K562 (cell line): Measurements from ENCODE around the gene CCNO. TPM values are rescaled to one million over a fixed set of nuclear protein-coding genes. Genes with fewer than 3 reads are reported as not detected.
A peak's percentile ranks its signal among the peaks of the same experiment; 100 is the strongest.

Experiments used
- CREM ChIP-seq: IDR thresholded peaks from 2 replicates; pipeline ENCODE4 v1.6.1; 2014; ENCODE audit warnings: antibody characterized with exemption, low read depth
- EGR1 ChIP-seq: fragments of 450-650 bp; conservative IDR thresholded peaks from 2 replicates; pipeline ENCODE4 v1.6.1; 2017; ENCODE audit warnings: mild to moderate bottlenecking
- HLTF ChIP-seq: fragments of 450-650 bp; IDR thresholded peaks from 2 replicates; pipeline ENCODE4 v1.6.1; 2016
- HMGXB4 ChIP-seq: sonication (generic); formaldehyde crosslinking; IDR thresholded peaks from 2 replicates; pipeline ENCODE4 v1.8.1; 2023; ENCODE audit warnings: mild to moderate bottlenecking, missing genetic modification reagents
- PHF8 ChIP-seq: fragments of 200-600 bp; sonication (generic); IDR thresholded peaks from 2 replicates; pipeline ENCODE4 v1.6.1; 2012; ENCODE audit warnings: mixed run types, mild to moderate bottlenecking, inconsistent platforms, low read length, moderate library complexity, borderline replicate concordance
- RAD21 ChIP-seq, 2 experiments: fragments of 250-450 bp in 1 of 2; fragments of 450-650 bp in 1 of 2; sonication (Bioruptor Pico) in 1 of 2; formaldehyde crosslinking in 1 of 2; IDR thresholded peaks in 1 of 2; conservative IDR thresholded peaks in 1 of 2; 2 replicates each; pipeline versions ENCODE4 v1.4.0 to v1.8.0; 2020 to 2022; ENCODE audit warnings: mild to moderate bottlenecking in 2 of 2, moderate library complexity in 1 of 2
- TFAP4 ChIP-seq: sonication (generic); formaldehyde crosslinking; IDR thresholded peaks from 2 replicates; pipeline ENCODE4 v1.8.0; 2022; ENCODE audit warnings: missing genetic modification reagents, mild to moderate bottlenecking, moderate library complexity, borderline replicate concordance
- VEZF1 ChIP-seq: fragments of 200-800 bp; sonication (Bioruptor generic); IDR thresholded peaks from 2 replicates; pipeline ENCODE4 v1.6.1; 2017; ENCODE audit warnings: missing genetic modification characterization, missing compliant biosample characterization
- ZBTB11 ChIP-seq, 3 experiments: fragments of 200-800 bp in 1 of 3; fragments of 250-450 bp in 1 of 3; fragments of 450-650 bp in 1 of 3; sonication (Bioruptor Pico) in 1 of 3; sonication (Bioruptor generic) in 1 of 3; formaldehyde crosslinking in 1 of 3; IDR thresholded peaks; 2 replicates each; pipeline versions ENCODE4 v1.6.1 to v1.8.0; 2016 to 2022; ENCODE audit warnings: mild to moderate bottlenecking in 2 of 3, missing genetic modification characterization in 2 of 3, missing compliant biosample characterization in 1 of 3, moderate library complexity in 1 of 3
- ZNF282 ChIP-seq: sonication (generic); formaldehyde crosslinking; IDR thresholded peaks from 2 replicates; pipeline ENCODE4 v1.8.1; 2023; ENCODE audit warnings: missing genetic modification reagents
- polyA plus RNA-seq, 8 experiments: library from polyadenylated mRNA; depleted of rRNA in 4 of 8; stranded (reverse) in 5 of 8; unstranded in 3 of 8; fragments of >200 nt; fragmentation: Nextera tagmentation in 2 of 8; fragmentation: Illumina TruSeq in 1 of 8; extraction: Ambion mirVana in 2 of 8; extraction: Trizol in 1 of 8; gene quantifications; 2 replicates each; pipeline versions ENCODE4 v1.2.1 to v1.2.3, GENCODE V29; 2011 to 2014; ENCODE audit warnings: inconsistent platforms in 1 of 8, missing spikeins in 1 of 8
- total RNA-seq, 7 experiments: library from RNA; depleted of rRNA in 6 of 7; stranded (reverse); fragments of >200 nt in 6 of 7; fragmentation: Illumina TruSeq in 2 of 7; extraction: Trizol in 2 of 7; gene quantifications; 2 replicates each; pipeline versions ENCODE4 v1.2.1 to v1.2.3, GENCODE V29; 2011 to 2021; ENCODE audit warnings: low replicate concordance in 1 of 7

The CCNO gene
- total and polyA plus RNA-seq, 9 of the 15 experiments (the other 6 are each of a cell fraction or from before 2014, with no cell fraction given) = 0.08 to 3.1 (median 0.29) TPM

GRCh38 chr5:55232271-55232984 lies 980 bp downstream of the CCNO start (continued):
- peak; percentile 47 for TF ChIP-seq EGR1
- no peak for TF ChIP-seq PHF8
- TF ChIP-seq ZNF282 (CRISPR knock-in tag) = no peak
- TF ChIP-seq CREM = peak; percentile 27; the same call in 1 of the 2 replicates
- TF ChIP-seq ZBTB11 (CRISPR knock-in tag; IDR thresholded peaks at IDR 0.05) = peak in 1 of 3 experiments; percentile 62; a peak in 1 of 6 replicates
- peak; percentile 22; the same call in 1 of the 2 replicates for TF ChIP-seq VEZF1
- no peak for TF ChIP-seq HLTF
- TF ChIP-seq HMGXB4 = no peak
- TF ChIP-seq RAD21 (CRISPR knock-in tag; conservative IDR thresholded peaks at IDR 0.05 in 1 of 2, IDR thresholded peaks at IDR 0.05 in 1 of 2) = no peak
- peak; percentile 20; the same call in 1 of the 2 replicates for TF ChIP-seq TFAP4 (CRISPR knock-in tag)
